ENCODE data around the gene KRCC1. TPM values are rescaled to one million over a fixed set of nuclear protein-coding genes. Genes with fewer than 3 reads are reported as not detected.

Gene KRCC1
- polyA plus RNA-seq (2013), result 18.5 and 19.1 TPM in 2 replicates

GRCh38 chr2:88055371-88056128 is at the start of gene KRCC1:
Gene KRCC1 (minus strand): TSS chr2:88055783. CDS start chr2:88028563, 27,220 bp downstream.
- Histone ChIP-seq H2BK5ac (ENCODE audit: low read depth, low read length, poor library complexity) (peak within 1 kb of the TSS; percentile 67), H2AFZ (ENCODE audit: insufficient read depth, low read length, poor library complexity) (peak within 1 kb of the TSS; percentile 77), H3K4me3 (ENCODE audit: low read depth, low read length) (peak within 1 kb of the TSS; percentile 85), H2AK5ac (ENCODE audit: low read length) (peak within 1 kb of the TSS; percentile 77), H3K4me1 (ENCODE audit: control insufficient read depth in 1 of 2, insufficient read depth in 2 of 2, low read length in 2 of 2) (peaks cover 12 to 13% of the 10 kb centered on the region in 2 experiments), H3K4ac (ENCODE audit: low read depth, low read length) (peak within 1 kb of the TSS; percentile 98), H3K79me2 (ENCODE audit: control insufficient read depth, insufficient read depth, low read length, poor library complexity) (peaks cover 11% of the 10 kb centered on the region), H3K14ac (ENCODE audit: low read length) (peak within 1 kb of the TSS; percentile 98), H3K4me2 (ENCODE audit: low read length) (peak within 1 kb of the TSS; percentile 71), H3K27me3 (ENCODE audit: insufficient read depth, low read length) (no peaks in the 10 kb centered on the region), H3K79me1 (ENCODE audit: low read length) (peaks cover 9% of the 10 kb centered on the region), H3K18ac (ENCODE audit: low read length) (peak within 1 kb of the TSS; percentile 99), H3K9me3 (ENCODE audit: insufficient read depth, low read depth, low read length) (no peaks in the 10 kb centered on the region), H4K91ac (ENCODE audit: low read depth, low read length) (peak within 1 kb of the TSS; percentile 97), H3K36me3 (ENCODE audit: control insufficient read depth in 1 of 2, insufficient read depth in 2 of 2, low read length in 2 of 2) (no peaks in the 10 kb centered on the region), H4K12ac (ENCODE audit: low read depth, low read length) (peak within 1 kb of the TSS; percentile 92), H2BK12ac (ENCODE audit: low read length) (no peak within 1 kb of the TSS), H3K9ac (ENCODE audit: low read length) (peak within 1 kb of the TSS; percentile 99), H4K8ac (ENCODE audit: low read depth, low read length) (peak within 1 kb of the TSS; percentile 96), H3K23ac (ENCODE audit: low read length) (no peak within 1 kb of the TSS), H3K27ac (ENCODE audit: low read depth, low read length) (peak within 1 kb of the TSS; percentile 65), H2BK120ac (ENCODE audit: insufficient read depth, low read length, poor library complexity) (peak within 1 kb of the TSS; percentile 89)
- DNase-seq, result peak; percentile 98 to 99
- no CpG with 5 or more reads among the region's 77 CpGs for WGBS (ENCODE audit: extremely low coverage, insufficient coverage, insufficient read length)

GRCh38 chr2:88100489-88100858 is 44.9 kb upstream of the KRCC1 start:
- Histone ChIP-seq H3K14ac (ENCODE audit: low read length) (no peak overlapping the region), H3K9ac (ENCODE audit: low read length) (no peak overlapping the region), H3K79me1 (ENCODE audit: low read length) (no peaks in the 10 kb centered on the region), H4K8ac (ENCODE audit: low read depth, low read length) (no peak overlapping the region), H3K36me3 (ENCODE audit: control insufficient read depth in 1 of 2, insufficient read depth in 2 of 2, low read length in 2 of 2) (peaks cover 0 to under 1% of the 10 kb centered on the region in 2 experiments), H2AK5ac (ENCODE audit: low read length) (no peak overlapping the region), H3K4ac (ENCODE audit: low read depth, low read length) (no peak overlapping the region), H3K18ac (ENCODE audit: low read length) (no peak overlapping the region), H2BK5ac (ENCODE audit: low read depth, low read length, poor library complexity) (no peak overlapping the region), H4K91ac (ENCODE audit: low read depth, low read length) (no peak overlapping the region), H2BK120ac (ENCODE audit: insufficient read depth, low read length, poor library complexity) (no peak overlapping the region), H4K12ac (ENCODE audit: low read depth, low read length) (no peak overlapping the region), H3K4me2 (ENCODE audit: low read length) (no peak overlapping the region), H3K9me3 (ENCODE audit: insufficient read depth, low read depth, low read length) (no peaks in the 10 kb centered on the region), H3K27me3 (ENCODE audit: insufficient read depth, low read length) (no peaks in the 10 kb centered on the region), H3K27ac (ENCODE audit: low read depth, low read length) (no peak overlapping the region), H2BK12ac (ENCODE audit: low read length) (no peak overlapping the region), H3K23ac (ENCODE audit: low read length) (no peak overlapping the region), H3K79me2 (ENCODE audit: control insufficient read depth, insufficient read depth, low read length, poor library complexity) (no peaks in the 10 kb centered on the region), H2AFZ (ENCODE audit: insufficient read depth, low read length, poor library complexity) (no peak overlapping the region), H3K4me1 (ENCODE audit: control insufficient read depth in 1 of 2, insufficient read depth in 2 of 2, low read length in 2 of 2) (no peaks in the 10 kb centered on the region), H3K4me3 (ENCODE audit: low read depth, low read length) (no peak overlapping the region)
- no peak for DNase-seq
- no CpG with 5 or more reads among the region's 3 CpGs for WGBS (ENCODE audit: extremely low coverage, insufficient coverage, insufficient read length)

GRCh38 chr2:88099798-88100488 is 44.4 kb upstream of the KRCC1 start:
- H2AK5ac ChIP-seq (ENCODE audit: low read length), result no peak overlapping the region
- H3K4me1 ChIP-seq (ENCODE audit: control insufficient read depth in 1 of 2, insufficient read depth in 2 of 2, low read length in 2 of 2), result no peaks in the 10 kb centered on the region
- no peak overlapping the region for H2BK12ac ChIP-seq (ENCODE audit: low read length)
- H3K36me3 ChIP-seq (ENCODE audit: control insufficient read depth in 1 of 2, insufficient read depth in 2 of 2, low read length in 2 of 2), result peaks cover 0 to 2% of the 10 kb centered on the region in 2 experiments
- H4K8ac ChIP-seq (ENCODE audit: low read depth, low read length), result no peak overlapping the region
- H2AFZ ChIP-seq (ENCODE audit: insufficient read depth, low read length, poor library complexity), result no peak overlapping the region
- no peak overlapping the region for H4K91ac ChIP-seq (ENCODE audit: low read depth, low read length)
- H4K12ac ChIP-seq (ENCODE audit: low read depth, low read length), result no peak overlapping the region
- no peak overlapping the region for H3K14ac ChIP-seq (ENCODE audit: low read length)
- peak overlapping the region; percentile 6 for H3K4me3 ChIP-seq (ENCODE audit: low read depth, low read length)
- WGBS (ENCODE audit: extremely low coverage, insufficient coverage, insufficient read length), result no CpG with 5 or more reads among the region's 5 CpGs
- H2BK120ac ChIP-seq (ENCODE audit: insufficient read depth, low read length, poor library complexity), result no peak overlapping the region
- no peak overlapping the region for H3K4ac ChIP-seq (ENCODE audit: low read depth, low read length)
- no peak overlapping the region for H3K27ac ChIP-seq (ENCODE audit: low read depth, low read length)
- no peak overlapping the region for H3K9ac ChIP-seq (ENCODE audit: low read length)
- peak in 1 of 2 donors; percentile 23 for DNase-seq
- H2BK5ac ChIP-seq (ENCODE audit: low read depth, low read length, poor library complexity), result no peak overlapping the region
- no peaks in the 10 kb centered on the region for H3K9me3 ChIP-seq (ENCODE audit: insufficient read depth, low read depth, low read length)
- H3K79me2 ChIP-seq (ENCODE audit: control insufficient read depth, insufficient read depth, low read length, poor library complexity), result no peaks in the 10 kb centered on the region
- H3K23ac ChIP-seq (ENCODE audit: low read length), result no peak overlapping the region
- H3K18ac ChIP-seq (ENCODE audit: low read length), result no peak overlapping the region
- no peaks in the 10 kb centered on the region for H3K79me1 ChIP-seq (ENCODE audit: low read length)
- H3K4me2 ChIP-seq (ENCODE audit: low read length), result no peak overlapping the region
- H3K27me3 ChIP-seq (ENCODE audit: insufficient read depth, low read length), result no peaks in the 10 kb centered on the region

- Histone ChIP-seq H3K14ac (ENCODE audit: low read length) (no peak overlapping the region), H4K12ac (ENCODE audit: low read depth, low read length) (no peak overlapping the region), H2AK5ac (ENCODE audit: low read length) (no peak overlapping the region), H2BK12ac (ENCODE audit: low read length) (no peak overlapping the region), H3K27me3 (ENCODE audit: insufficient read depth, low read length) (no peaks in the 10 kb centered on the region), H2AFZ (ENCODE audit: insufficient read depth, low read length, poor library complexity) (no peak overlapping the region), H3K4me1 (ENCODE audit: control insufficient read depth in 1 of 2, insufficient read depth in 2 of 2, low read length in 2 of 2) (no peaks in the 10 kb centered on the region), H4K8ac (ENCODE audit: low read depth, low read length) (no peak overlapping the region), H3K18ac (ENCODE audit: low read length) (no peak overlapping the region), H2BK120ac (ENCODE audit: insufficient read depth, low read length, poor library complexity) (no peak overlapping the region), H3K36me3 (ENCODE audit: control insufficient read depth in 1 of 2, insufficient read depth in 2 of 2, low read length in 2 of 2) (peaks cover 0 to 2% of the 10 kb centered on the region in 2 experiments), H3K23ac (ENCODE audit: low read length) (no peak overlapping the region), H3K4me3 (ENCODE audit: low read depth, low read length) (no peak overlapping the region), H4K91ac (ENCODE audit: low read depth, low read length) (no peak overlapping the region), H3K27ac (ENCODE audit: low read depth, low read length) (no peak overlapping the region), H3K4me2 (ENCODE audit: low read length) (no peak overlapping the region), H2BK5ac (ENCODE audit: low read depth, low read length, poor library complexity) (no peak overlapping the region), H3K9ac (ENCODE audit: low read length) (no peak overlapping the region), H3K79me1 (ENCODE audit: low read length) (no peaks in the 10 kb centered on the region), H3K79me2 (ENCODE audit: control insufficient read depth, insufficient read depth, low read length, poor library complexity) (no peaks in the 10 kb centered on the region), H3K9me3 (ENCODE audit: insufficient read depth, low read depth, low read length) (no peaks in the 10 kb centered on the region), H3K4ac (ENCODE audit: low read depth, low read length) (no peak overlapping the region)
- DNase-seq, result no peak
Measured at GRCh38 chr2:88098558-88098900, 42.9 kb upstream of the KRCC1 start.

All from trophoblast cell (in vitro differentiated cells and primary cell).